ENCODE data around the gene MEOX1. TPM values are rescaled to one million over a fixed set of nuclear protein-coding genes. Genes with fewer than 3 reads are reported as not detected.
"Not testable (repeated sequence)": the region's sequence is repeated elsewhere in the genome, so short reads cannot be mapped to it uniquely, and the experiment has no call there.

MEOX1 gene
- total RNA-seq, 2 donors from 2014 or later: 1.2 to 1.8 TPM

GRCh38 chr17:43689131-43689530 lies 27.4 kb upstream of the MEOX1 start:
- no peak for DNase-seq
- ATAC-seq: no peak
- intact Hi-C loops (cut with DNase I, micrococcal nuclease): no loop called here

GRCh38 chr17:43686957-43687356 lies 25.2 kb upstream of the MEOX1 start:
- ATAC-seq; intact Hi-C loops (cut with DNase I, micrococcal nuclease); DNase-seq: not testable (repeated sequence)

GRCh38 chr17:43683928-43684653 lies 22.4 kb upstream of the MEOX1 start:
- ATAC-seq (no peak), DNase-seq (no peak)

GRCh38 chr17:43680461-43680860 lies 18.7 kb upstream of the MEOX1 start:
- intact Hi-C loops (cut with DNase I, micrococcal nuclease): no loop called here
- ATAC-seq: peak; percentile 18
- no peak for DNase-seq

More at GRCh38 chr17:43683928-43684653, 22.4 kb upstream of the MEOX1 start:
- intact Hi-C loops (cut with DNase I, micrococcal nuclease): no loop called here

- intact Hi-C loops (cut with DNase I, micrococcal nuclease): no loop called here
- ATAC-seq: no peak
- no peak for DNase-seq
Observed at GRCh38 chr17:43679911-43680310, 18.2 kb upstream of the MEOX1 start.

- DNase-seq: no peak
- no peak for ATAC-seq
- intact Hi-C loops (cut with DNase I, micrococcal nuclease): no loop called here
Observed at GRCh38 chr17:43679401-43679800, 17.7 kb upstream of the MEOX1 start.

GRCh38 chr17:43676471-43676870 lies 14.7 kb upstream of the MEOX1 start:
- no peak for ATAC-seq
- DNase-seq: no peak
- intact Hi-C loops (cut with DNase I, micrococcal nuclease): no loop called here

- no peak for DNase-seq
- intact Hi-C loops (cut with DNase I, micrococcal nuclease): no loop called here
- no peak for ATAC-seq
Observed at GRCh38 chr17:43674394-43674793, 12.7 kb upstream of the MEOX1 start.

GRCh38 chr17:43673516-43674323 lies 12.0 kb upstream of the MEOX1 start:
- DNase-seq: peak; percentile 30 to 81
- peak; percentile 57 for ATAC-seq
- intact Hi-C loops (cut with DNase I, micrococcal nuclease): no loop called here

- intact Hi-C loops (cut with DNase I, micrococcal nuclease): loop anchor here in 1 of 2 donors (2.0 kb wide), 1 partner anchor 95 kb away; no protein-coding TSS in a partner anchor
- DNase-seq (no peak), ATAC-seq (no peak)
Observed at GRCh38 chr17:43671755-43672519, 10.2 kb upstream of the MEOX1 start.

- DNase-seq: no peak
- no peak for ATAC-seq
- intact Hi-C loops (cut with DNase I, micrococcal nuclease): loop anchor here in 1 of 2 donors (2.0 kb wide), 1 partner anchor 94 kb away; no protein-coding TSS in a partner anchor
Observed at GRCh38 chr17:43671031-43671692, 9.4 kb upstream of the MEOX1 start.

GRCh38 chr17:43670645-43671030 lies 8.9 kb upstream of the MEOX1 start:
- intact Hi-C loops (cut with DNase I, micrococcal nuclease): loop anchor here in 1 of 2 donors (2.0 kb wide), 1 partner anchor 94 kb away; no protein-coding TSS in a partner anchor
- ATAC-seq: no peak
- DNase-seq: no peak

- DNase-seq (peak; percentile 38 to 60), ATAC-seq (peak; percentile 97)
- intact Hi-C loops (cut with DNase I, micrococcal nuclease): loop anchor here in 1 of 2 donors (2.0 kb wide), 1 partner anchor 93 kb away; no protein-coding TSS in a partner anchor
Observed at GRCh38 chr17:43669971-43670644, 8.4 kb upstream of the MEOX1 start.

GRCh38 chr17:43667947-43668348 lies 6.2 kb upstream of the MEOX1 start:
- intact Hi-C loops (cut with DNase I, micrococcal nuclease): no loop called here
- no peak for DNase-seq

GRCh38 chr17:43667506-43667905 lies 5.8 kb upstream of the MEOX1 start:
- ATAC-seq (no peak), DNase-seq (no peak)
- intact Hi-C loops (cut with DNase I, micrococcal nuclease): no loop called here

More at GRCh38 chr17:43667947-43668348, 6.2 kb upstream of the MEOX1 start:
- no peak for ATAC-seq

- DNase-seq (no peak), ATAC-seq (no peak)
- intact Hi-C loops (cut with DNase I, micrococcal nuclease): no loop called here
Observed at GRCh38 chr17:43665937-43666236, 4.2 kb upstream of the MEOX1 start.

GRCh38 chr17:43665084-43665936 lies 3.6 kb upstream of the MEOX1 start:
- ATAC-seq: no peak
- intact Hi-C loops (cut with DNase I, micrococcal nuclease): no loop called here
- no peak for DNase-seq
